GM21447 (cell line): ENCODE results near the gene CFP.

Experiments used
- ATAC-seq: cut with Tn5 transposase; IDR thresholded peaks from one replicate; pipeline ENCODE4 v1.9.1; 2021; ENCODE audit not compliant: unreplicated experiment

Gene CFP

GRCh38 chrX:47576021-47576898, 53.5 kb downstream of the CFP start:
- ATAC-seq, result no peak

GRCh38 chrX:47574547-47575301, 55.0 kb downstream of the CFP start:
- ATAC-seq, result no peak

GRCh38 chrX:47574076-47574546, 55.6 kb downstream of the CFP start:
- ATAC-seq, result no peak

- ATAC-seq, result no peak
Measured at GRCh38 chrX:47573341-47574075, 56.2 kb downstream of the CFP start.
